GM08714 (cell line): ENCODE measurements around the gene ASXL3.
A peak's percentile ranks its signal among the peaks of the same experiment; 100 is the strongest.

Source experiments
- H3K4me3 ChIP-seq: fragments of 200-500 bp; sonication (Bioruptor generic); 2 replicates; pipeline ENCODE4 v1.5.1; 2014; ENCODE audit warnings: mild to moderate bottlenecking, low read length, inconsistent platforms
- ZNF274 ChIP-seq: IDR thresholded peaks from 2 replicates; pipeline ENCODE4 v1.6.1; 2012; ENCODE audit warnings: mild to moderate bottlenecking, low read depth, low read length

Gene ASXL3

DNA sequence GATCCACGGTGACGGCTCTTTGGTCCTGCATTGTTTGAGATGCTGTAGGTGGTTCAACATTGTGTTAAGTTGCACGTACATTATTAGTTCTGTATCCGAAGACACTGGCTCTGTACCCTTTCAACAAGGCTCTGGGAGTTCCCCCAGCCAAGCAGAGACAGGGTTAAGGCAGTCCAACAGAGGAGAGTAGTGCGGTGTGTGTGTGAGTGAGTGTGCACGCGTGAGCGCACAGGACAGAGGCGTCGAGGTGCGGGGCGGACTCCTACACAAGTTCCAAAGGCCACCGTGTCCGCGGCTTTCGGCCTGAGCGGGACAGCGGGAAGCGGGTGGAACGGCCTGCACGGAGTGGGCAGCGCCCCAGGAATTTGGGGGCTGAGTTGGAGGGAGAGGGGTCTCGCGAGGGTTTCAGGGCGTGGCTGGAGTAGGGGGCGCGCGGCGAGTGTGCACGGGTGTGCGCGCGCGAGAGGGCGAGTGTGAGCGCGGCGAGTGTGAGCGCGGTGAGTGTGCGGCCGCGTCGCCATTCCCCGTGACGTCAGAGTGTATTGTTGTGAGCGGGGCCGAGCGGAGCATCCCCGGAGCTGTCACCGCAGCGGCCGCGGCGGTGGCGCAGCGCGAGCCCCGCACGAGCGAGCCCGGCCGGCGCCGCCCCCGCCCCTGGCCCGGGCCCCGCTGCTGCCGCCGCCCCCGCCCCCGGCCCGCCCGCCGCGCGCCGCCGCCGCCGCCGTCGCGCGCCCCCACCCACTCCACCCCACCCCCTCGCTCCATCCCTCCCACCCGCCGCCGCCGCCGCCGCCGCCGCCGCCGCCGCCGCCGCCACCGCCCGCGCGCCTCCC is at the start of gene ASXL3:
Gene ASXL3 (plus strand): TSS at position 535 of the 833 bp plus-strand sequence. CDS start 413 bp downstream, outside the sequence.
- no peak for TF ChIP-seq ZNF274
- H3K4me3 ChIP-seq: peak within 1 kb of the TSS; percentile 77

- no peak for TF ChIP-seq ZNF274
- no peak overlapping the region for H3K4me3 ChIP-seq
Observed at GRCh38 chr18:33532978-33533377, 45.0 kb upstream of the ASXL3 start.

DNA sequence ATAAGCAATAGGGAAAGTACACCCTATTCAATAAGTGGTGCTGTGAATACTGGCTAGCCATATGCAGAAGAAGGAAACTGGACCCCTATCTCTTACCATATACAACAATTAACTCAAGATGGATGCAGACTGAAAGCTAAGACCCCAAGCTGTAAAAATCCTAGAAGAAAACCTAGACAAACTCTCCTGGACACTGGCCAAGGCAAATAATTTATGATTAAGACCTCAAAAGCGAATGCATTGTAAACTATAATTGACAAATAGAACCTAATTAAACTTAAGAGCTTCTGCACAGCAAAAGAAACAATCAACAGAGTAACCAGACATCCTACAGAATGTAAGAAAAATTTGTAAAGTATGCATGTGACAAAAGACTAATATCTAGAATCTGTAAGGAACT is 41.1 kb upstream of the ASXL3 start:
- TF ChIP-seq ZNF274: no peak
- no peak overlapping the region for H3K4me3 ChIP-seq

GRCh38 chr18:33538418-33539042 is 39.5 kb upstream of the ASXL3 start:
- no peak for TF ChIP-seq ZNF274
- H3K4me3 ChIP-seq: no peak overlapping the region

GRCh38 chr18:33540392-33540791 is 37.6 kb upstream of the ASXL3 start:
- no peak for TF ChIP-seq ZNF274
- no peak overlapping the region for H3K4me3 ChIP-seq

GRCh38 chr18:33541316-33541715 is 36.7 kb upstream of the ASXL3 start:
- H3K4me3 ChIP-seq: no peak overlapping the region
- TF ChIP-seq ZNF274: no peak

- H3K4me3 ChIP-seq: no peak overlapping the region
- TF ChIP-seq ZNF274: no peak
Observed at GRCh38 chr18:33556846-33557245, 21.2 kb upstream of the ASXL3 start.

- H3K4me3 ChIP-seq: no peak overlapping the region
- TF ChIP-seq ZNF274: no peak
Observed at GRCh38 chr18:33557706-33558105, 20.3 kb upstream of the ASXL3 start.

GRCh38 chr18:33558529-33558928 is 19.5 kb upstream of the ASXL3 start:
- H3K4me3 ChIP-seq: no peak overlapping the region
- TF ChIP-seq ZNF274: no peak

GRCh38 chr18:33560686-33561370 is 17.2 kb upstream of the ASXL3 start:
- H3K4me3 ChIP-seq: no peak overlapping the region
- no peak for TF ChIP-seq ZNF274

GRCh38 chr18:33562741-33563140 is 15.3 kb upstream of the ASXL3 start:
- no peak overlapping the region for H3K4me3 ChIP-seq
- TF ChIP-seq ZNF274: no peak

DNA sequence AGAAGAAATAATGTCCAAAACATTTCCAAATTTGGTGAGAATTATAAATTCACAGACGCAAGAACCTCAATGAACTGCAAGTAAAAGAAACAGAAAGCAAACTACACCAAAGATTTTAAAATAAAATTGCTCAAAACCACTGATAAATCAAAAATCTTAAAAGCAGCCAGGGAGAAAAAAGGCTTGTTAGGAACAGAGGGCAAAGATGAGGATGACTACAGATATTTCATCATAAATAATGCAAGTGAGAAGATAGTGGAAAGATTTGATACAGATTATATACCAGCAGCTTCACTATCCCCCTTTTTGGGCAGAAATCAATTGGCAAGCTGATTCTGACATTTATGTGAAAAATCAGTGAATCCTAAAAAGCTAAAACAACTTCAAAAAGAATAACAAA is 10.3 kb upstream of the ASXL3 start:
- no peak overlapping the region for H3K4me3 ChIP-seq
- no peak for TF ChIP-seq ZNF274

- TF ChIP-seq ZNF274: no peak
- no peak overlapping the region for H3K4me3 ChIP-seq
Observed at GRCh38 chr18:33571998-33572787, 5.8 kb upstream of the ASXL3 start.

GRCh38 chr18:33573193-33573592 is 4.8 kb upstream of the ASXL3 start:
- no peak overlapping the region for H3K4me3 ChIP-seq
- no peak for TF ChIP-seq ZNF274

DNA sequence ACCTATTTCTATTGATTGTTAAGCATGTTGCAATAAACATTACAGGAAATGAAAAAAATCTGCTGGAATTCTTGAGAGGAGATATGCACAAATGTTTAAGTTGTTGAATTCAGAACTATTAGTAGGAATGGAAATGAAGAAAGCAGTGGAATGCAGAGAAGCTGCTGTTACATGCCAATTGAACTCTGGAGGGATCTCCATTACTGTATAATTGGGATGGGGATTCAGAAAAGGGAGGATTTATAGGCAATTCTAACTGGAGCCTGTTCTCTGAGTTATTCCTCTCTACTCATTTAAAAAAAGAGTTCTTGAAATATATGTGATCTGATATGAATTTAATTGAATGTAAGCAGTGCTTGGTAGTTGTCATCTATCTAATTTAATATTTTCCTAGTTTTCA is 2.6 kb upstream of the ASXL3 start:
- no peak for TF ChIP-seq ZNF274

More for the DNA sequence above, 2.6 kb upstream of the ASXL3 start:
- no peak overlapping the region for H3K4me3 ChIP-seq
